HG02588 (cell line): Measurements from ENCODE around the gene SEPTIN2.
"Not testable (repeated sequence)": the region's sequence is repeated elsewhere in the genome, so short reads cannot be mapped to it uniquely, and the experiment has no call there.

Source experiments
- ATAC-seq: cut with Tn5 transposase; IDR thresholded peaks from one replicate; pipeline ENCODE4 v1.9.1; 2021; ENCODE audit warnings: mild to moderate bottlenecking, moderate library complexity; ENCODE audit not compliant: unreplicated experiment

The SEPTIN2 gene

DNA sequence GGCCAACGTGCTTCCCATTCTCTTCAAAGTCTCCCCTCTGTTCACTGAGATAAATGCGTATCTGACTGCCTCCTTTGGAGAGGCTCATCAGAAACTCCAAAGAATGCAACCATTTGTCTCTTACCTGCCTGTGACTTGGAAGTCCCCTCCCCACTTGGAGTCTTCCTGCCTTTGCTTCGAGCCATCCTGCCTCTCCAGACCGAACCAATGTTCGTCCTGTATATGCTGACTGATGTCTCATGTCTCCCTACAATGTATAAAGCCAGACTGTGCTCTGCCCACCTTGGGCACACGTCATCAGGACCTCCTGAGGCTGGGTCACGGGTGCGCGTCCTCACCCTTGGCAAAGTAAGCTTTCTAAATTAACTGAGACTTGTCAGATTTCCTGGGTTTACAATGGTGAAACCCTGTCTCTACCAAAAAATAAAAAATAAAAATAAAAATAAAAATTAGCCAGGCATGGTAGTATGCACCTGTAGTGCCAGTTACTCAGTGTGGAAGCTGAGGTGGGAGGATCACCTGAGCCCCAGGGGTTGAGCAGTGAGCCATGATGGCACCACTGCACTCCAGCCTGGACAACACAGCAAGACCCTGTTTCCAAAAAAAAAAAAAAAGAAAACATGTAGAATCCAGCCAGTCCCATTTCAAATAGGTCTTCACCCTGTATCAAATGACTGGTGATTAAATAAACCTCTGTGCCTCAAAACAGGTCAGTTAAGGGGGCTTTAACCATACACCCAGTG is 29.2 kb upstream of the SEPTIN2 start:
- no peak for ATAC-seq

DNA sequence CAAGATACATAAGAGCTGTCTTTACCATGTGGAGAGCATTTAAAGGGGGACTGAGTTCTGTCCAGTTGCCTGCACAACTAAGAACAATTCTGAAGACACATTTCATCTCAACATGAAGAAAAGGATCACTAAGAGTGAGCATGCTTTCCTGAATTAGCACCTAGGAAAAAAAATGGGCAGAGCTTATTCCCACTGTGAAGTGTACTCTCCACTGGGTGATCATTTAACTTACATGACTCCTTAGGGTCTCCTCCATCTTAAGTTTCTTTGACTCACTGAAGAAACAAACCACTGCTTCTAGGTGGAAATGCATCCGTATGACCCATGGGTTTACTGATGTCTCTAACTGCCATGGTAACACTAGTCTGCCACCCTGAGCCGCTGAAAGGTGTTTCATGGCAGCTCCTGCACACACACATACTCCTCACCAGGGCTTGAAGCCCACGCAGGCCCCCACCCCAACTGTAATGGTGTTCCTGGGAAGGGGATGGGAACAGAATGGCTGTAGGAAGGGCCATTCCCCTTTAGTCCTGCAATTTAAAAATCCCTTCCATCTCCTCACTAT is 27.3 kb upstream of the SEPTIN2 start:
- no peak for ATAC-seq

DNA sequence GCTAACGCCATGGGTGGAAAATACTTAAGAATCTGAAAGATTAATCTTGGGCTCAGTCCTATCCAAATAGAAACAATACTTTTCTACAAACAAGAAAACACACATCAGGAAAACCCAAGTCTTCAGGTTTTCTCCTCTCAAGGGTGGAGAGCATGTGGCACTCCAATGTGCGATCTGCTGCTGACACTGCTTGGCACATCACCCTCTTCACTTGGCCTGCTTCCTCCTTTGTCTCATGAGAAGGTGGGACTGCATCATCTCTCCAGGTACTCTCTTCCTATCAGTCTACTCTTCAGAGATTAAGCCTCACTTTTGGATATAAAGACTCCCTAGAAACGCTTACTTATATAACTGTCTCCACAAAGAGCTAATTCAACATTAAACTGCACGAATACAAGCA is 26.7 kb upstream of the SEPTIN2 start:
- no peak for ATAC-seq

DNA sequence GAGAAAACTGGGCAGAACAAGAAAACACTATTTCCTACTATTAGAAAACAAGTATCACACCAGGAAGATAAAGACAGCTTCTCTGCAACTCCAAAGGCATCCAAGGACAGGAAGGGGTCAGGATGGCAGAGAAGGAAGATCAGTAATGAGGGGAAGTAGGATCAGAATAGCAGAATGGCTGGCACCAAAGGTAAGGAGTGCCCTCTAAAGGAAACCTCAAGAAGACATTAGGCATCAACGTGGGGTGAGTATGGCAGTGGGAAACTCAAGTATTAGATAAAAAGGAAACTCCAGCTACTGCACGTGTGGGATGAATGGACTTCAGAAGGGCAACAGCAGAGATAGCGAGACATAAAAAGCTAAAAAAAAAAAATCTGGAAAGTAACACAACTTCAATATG is 26.1 kb upstream of the SEPTIN2 start:
- ATAC-seq = no peak

DNA sequence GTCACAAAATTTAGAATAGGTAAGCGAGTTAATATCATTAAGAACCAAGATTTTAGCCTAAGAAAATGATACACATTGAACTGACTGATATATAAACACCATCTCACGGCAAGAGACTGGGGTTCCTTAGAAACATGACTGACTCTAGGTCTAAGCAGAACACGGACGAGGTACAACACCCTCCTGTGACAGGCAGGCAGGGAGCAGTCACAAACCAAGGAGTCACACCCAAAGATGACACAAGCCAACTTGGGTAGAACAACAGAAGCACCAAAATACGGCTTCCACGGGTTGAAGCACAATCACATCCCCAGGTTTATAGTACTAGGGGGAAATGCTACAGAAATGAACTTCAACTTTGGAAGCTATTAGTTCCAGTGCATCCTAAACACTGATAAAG is 24.6 kb upstream of the SEPTIN2 start:
- no peak for ATAC-seq

DNA sequence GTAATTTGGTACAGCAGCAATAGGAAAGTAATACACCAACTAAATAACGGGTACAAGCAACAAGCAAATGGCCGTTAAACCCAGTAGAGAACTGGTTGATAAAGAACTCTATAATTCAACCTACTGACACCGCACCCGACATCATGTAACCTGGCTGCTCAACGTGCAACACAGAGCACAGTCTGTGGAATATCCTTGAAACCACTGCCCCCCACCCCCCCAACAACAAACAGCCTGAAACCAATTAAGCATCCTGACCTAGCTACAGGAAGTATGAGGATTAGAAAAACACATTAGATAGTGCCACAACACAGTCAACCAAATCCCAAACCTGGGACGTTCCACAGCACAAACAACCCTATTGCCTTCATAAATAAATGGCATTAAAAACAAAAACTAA is 23.7 kb upstream of the SEPTIN2 start:
- no peak for ATAC-seq

DNA sequence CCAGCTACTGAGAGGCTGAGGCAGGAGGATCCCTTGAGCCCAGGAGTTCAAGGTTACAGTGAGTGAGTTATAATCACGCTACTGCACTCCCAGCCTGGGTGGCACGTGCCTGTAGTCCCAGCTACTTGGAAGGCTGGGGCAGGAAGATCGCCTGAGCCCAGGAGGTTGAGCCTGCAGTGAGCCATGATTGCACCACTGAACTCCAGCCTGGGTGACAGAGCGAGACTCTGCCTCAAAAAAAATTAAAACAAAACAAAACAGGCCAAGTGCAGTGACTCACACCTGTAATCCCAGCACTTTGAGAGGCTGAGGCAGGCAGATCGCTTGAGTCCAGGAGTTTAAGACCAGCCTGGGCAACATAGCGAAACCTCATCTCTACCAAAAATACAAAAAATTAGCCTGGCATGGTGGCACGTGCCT is 22.3 kb upstream of the SEPTIN2 start:
- ATAC-seq = not testable (repeated sequence)

DNA sequence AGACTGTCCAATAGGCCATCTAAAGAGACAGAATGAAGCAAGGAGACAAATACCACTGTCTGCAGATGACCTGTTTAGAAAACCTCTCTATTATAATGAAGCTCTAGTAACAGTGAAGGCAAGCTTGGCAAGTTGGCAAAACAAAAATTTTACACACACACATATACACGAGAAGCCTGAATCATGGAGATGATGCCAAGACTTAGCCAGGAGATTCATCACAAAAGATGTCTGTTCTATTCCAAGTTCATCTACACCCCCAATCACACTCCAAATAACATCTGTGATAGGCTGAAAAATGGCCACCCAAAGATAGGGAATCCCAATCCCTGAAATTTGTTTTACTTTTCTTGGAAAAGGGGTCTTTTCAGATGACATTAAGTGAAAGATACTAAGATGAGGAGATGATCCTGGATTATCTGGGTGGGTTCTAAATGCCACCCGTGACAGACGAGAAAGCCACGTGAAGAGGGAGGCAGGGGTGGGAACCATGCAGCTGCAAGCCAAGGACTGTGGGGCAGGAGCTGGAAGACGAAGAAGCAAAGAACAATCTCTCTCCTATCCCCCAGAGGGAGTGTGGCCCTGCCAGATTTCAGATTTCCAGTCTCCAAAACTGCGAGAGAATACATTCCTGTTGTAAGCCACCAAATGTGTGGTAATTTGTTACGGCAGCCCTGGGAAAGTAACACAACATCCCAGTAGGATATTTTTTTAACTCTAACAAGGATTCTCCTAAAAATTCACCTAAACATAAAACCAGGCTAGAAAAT is 20.2 kb upstream of the SEPTIN2 start:
- ATAC-seq = no peak

DNA sequence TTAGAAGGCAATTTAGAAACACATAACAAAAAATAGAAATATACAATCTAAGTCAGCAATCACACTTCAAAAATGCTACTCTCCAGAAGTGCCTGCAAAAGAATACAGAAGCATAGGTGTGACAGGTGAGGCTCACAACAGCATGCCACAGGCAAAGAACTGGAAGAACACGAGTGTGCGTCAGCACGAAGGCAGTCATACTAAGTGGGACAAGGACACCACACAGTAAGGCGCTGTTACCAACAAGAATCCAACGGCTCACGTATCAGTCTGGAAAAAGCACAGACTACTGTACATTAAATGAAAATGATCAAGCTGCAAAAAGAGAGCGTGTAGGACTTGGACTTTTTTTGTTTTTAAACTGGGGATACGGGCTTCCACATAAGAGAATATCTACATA is 19.0 kb upstream of the SEPTIN2 start:
- no peak for ATAC-seq

DNA sequence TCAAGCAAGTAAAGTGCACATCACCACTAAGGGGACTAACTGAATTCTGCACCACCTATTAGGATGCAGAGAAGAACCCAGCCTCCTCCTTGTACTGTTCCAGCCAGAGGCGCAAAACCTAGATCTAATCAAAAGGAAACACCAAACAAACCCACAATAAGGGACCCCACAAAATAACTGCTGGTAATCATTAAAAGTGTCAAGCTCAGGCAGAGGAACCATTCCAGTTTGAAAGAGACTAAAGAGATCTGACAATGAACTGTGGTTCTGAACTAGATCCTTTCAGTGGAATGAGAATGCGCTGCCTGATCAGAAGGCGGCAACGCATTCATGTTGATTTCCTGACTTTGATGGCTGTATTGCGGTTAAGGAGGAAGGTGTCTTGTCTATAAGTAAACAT is 17.1 kb upstream of the SEPTIN2 start:
- no peak for ATAC-seq

DNA sequence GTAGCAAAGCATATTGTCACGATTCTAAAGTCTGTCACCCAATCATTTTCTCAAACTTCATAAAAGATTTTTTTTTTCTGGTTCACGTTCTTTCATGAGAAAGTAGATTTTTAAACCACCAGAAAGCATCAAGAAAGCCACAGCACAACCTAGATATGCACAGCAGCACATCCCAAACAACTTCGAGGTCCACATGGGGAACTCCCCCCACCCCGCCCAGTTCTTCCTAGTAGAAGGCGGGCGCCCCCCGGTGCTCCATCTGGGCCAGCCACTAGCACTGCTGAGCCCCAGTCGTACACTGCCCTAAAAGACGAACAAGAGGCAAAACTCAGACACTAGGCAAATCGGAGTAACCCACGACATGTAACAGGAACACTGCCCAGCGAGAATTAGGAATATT is 15.7 kb upstream of the SEPTIN2 start:
- ATAC-seq = no peak

DNA sequence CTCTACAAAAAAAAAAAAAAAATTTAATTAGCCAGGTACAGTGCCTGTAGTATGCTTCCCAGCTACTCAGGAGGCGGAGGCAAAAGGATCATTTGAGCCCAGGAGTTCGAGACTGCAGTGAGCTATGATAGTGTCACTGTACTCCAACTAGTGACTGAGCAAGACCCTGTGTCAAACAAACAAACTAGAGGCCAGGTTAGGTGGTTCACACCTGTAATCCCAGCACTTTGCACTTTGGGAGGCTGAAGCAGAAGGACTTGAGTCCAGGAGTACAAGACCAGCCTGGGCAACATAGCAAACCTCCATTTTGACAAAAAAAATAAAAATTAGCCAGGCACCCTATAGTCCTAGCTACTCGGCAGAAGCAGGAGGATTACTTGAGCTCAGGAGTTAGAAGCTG is 13.6 kb upstream of the SEPTIN2 start:
- no peak for ATAC-seq

DNA sequence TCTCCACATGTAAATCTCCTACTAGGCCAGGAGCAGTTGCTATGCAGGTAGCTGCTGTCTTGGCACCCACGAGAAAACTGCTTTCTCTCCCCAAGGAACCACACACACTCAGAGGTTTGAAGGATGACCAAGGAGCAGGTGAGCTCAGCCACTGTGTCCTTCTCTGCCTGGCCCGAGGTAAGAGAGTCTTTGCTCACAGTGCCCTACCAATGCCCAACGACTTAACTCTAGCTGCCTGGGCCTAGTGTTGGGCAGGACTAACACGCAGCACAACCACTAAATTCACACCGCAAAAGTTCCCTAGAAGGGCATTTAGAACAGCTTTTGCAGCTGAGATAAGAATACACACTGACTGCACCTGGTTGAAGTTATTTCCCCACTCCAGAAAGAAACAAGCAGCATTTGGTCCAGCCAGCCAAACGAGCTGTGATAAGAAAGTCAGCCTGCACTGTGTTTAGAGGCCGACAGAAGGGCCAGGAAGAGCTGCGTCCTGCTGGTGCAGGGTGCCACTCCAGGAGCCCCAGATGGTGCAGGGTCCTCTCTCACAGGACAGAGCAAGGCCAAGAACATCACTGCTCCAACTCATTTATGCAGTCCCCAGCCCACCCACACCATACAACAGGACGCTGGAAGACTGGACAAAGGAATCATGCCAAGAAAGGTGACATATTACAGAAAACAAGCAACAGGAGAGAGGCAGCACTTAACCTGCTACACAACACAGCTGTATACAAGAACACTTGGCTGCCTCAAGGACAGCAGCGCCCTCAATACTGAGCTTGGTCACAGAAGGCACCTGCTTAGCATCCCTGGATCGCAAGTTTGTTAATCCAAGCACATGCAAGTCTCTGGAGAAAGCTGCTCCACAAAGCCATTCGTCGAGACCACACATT is 12.7 kb upstream of the SEPTIN2 start:
- no peak for ATAC-seq

DNA sequence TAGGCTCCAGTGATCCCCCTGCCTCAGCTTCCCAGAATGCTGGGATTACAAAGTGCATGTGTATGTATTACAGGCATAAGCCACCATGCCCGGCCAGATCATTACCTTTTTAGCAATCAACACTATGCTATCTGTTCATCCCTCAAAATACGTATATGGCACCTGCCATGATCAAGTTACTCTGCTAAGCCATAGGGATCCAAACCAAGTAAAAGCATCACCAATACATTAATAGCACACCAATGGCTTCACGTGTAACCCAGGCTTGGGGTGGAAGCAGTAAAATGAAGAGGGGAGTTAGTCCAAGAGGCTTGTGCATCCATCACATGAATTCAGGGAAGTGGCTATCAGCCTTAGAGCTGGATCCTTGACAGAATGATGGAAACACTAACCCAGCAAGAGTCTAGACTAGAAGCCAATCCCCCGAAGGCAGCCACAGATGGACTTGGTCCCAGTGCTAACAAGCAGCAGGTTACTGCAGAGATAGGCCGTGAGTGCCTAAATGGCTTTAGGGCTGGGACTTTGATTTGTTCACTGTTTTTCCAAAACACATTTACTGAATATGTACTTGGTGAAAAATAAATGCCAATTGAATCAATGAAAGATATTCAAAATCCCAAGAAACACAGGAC is 11.6 kb upstream of the SEPTIN2 start:
- ATAC-seq = no peak

DNA sequence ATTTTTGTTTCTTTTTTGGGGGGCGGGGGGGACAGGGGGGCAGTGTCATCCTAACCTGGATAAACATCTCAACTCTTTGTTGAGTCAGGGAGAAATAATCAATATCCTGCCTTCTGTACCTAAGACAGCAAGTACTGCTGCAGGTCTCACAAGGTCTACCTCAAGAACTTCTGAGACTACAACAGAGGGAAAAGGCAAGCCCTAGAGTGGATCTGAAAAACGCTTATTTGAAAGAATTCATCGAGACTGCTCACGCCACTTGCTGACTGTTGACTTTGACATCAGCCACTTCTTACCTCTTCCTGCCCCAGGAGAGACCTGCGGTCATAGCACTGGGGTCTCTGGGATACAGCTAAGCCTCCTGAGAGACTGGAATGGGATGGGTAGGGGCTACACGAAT is 8.7 kb upstream of the SEPTIN2 start:
- ATAC-seq = no peak

DNA sequence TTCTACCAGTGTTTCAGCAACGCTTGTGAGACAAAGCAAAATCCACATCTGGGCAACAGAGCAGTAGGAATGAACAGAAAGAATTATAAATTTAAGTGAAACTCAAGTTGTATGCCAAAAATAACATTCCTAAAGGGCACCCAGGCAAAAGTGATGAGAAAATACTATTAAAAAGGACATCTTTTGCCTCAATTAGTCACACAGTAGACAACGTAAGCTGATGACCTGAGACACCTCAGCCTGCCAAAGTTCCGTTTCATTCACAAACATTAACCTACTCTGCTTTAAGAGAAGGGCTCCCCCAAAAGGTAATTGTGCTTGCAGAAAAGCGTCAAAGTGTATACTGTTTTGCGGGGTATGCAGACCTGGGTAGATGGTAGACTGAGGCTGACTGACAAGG is 7.5 kb upstream of the SEPTIN2 start:
- no peak for ATAC-seq

DNA sequence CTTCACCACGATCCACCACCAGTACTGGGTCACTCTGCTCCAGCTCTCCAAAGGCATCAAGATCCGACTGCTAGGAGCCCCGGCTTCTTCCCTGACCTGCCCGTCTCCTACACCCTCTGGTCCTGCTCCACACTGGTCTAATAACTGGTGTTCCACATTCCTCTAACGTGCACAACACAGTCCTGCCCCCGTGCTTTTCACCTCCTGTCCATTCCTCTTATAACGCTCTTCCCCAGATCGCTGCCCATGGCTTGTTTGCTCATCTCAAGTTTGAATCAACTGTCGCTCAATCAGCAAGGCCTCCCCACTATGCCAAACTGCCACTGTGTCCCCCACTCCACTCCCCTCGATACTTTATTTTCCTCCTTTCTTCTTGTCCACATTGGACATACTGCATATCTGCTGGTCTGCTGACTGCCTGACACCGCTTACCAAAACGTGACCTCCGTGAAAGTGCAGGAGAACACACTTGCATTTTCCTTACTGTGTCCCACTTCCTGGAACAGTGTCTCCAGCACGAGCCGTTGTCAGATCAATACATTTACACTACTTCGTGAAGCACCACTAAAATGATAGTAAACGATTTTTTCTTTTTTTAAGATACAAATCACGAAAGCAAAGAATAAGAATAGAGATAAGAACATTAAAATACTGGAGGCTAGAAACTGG is 6.8 kb upstream of the SEPTIN2 start:
- no peak for ATAC-seq

DNA sequence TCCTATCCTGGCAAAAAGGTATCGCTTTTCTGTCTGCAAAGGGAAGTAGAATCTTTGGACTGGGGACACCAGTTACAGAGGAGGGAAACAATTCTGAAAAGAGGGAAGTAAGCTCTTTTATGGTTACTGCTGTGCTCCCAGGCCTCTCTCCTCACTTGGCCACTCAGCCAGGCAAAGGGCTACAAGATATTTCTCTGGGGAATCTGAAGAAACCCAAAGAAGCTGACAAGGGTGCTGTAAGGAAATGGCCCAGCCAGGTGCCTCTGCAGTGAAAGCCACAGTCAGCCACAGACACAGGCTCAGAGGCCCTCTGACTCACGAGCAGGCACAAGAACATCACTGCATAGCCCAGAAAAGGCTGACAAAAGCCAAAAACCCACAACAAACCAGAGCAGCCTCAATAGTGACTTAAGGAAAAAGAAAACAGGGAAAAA is 6.0 kb upstream of the SEPTIN2 start:
- ATAC-seq = peak; percentile 40

DNA sequence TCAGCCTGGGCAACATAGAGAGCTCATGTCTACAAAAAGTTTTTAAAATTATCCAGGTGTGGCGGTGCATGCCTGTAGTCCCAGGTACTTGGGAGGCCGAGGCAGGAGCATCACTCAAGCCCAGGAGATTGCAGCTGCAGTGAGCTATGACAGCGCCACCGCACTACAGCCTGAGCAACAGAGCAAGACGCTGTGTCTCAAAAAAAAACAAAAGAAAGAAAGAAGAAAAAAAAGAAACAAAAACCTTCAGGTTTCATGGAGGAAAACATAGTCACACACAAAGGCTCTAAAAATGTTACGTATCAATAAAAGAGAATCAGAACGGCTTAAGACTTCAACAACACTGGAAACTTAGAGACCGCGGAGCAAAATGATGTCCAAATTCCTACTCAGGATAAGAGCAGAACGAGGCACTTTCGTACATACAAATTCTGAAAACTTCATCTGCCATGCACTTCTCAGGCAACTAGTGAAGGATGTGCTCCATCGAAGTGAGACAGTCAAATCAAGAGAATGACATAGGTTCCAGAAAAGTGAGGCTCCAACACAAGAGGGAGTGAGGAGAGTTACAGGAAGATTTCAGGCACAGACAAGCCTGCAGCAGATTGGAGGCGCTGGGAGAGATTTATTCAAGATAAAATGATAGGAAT is 4.7 kb upstream of the SEPTIN2 start:
- no peak for ATAC-seq

DNA sequence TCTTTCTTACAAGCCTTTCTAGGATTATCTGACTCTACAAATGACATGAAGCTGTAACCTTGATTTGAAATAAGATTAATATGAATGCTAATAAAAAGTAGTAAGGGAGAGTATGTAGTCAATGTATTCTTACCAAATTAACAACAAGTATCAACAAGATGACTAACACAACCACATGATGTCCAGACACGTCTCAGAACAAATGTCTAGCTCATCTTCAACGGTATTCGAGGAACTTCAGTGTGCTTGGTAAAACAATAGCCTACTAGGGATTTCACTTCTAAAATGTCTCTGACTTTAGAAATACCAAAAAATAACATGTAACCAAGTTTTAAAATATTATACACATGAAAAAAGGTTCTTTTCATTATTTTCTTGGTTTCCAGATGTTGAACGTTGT is 3.6 kb upstream of the SEPTIN2 start:
- no peak for ATAC-seq
